WI38 (cell line): ENCODE data around the gene RAB7B.

Experiments
- H3K4me3 ChIP-seq: 2 replicates; pipeline ENCODE4 v1.5.1; 2011; ENCODE audit warnings: low read depth, mild to moderate bottlenecking, control low read depth, low read length
- CTCF ChIP-seq: IDR thresholded peaks from 2 replicates; pipeline ENCODE4 v1.5.1; 2012; ENCODE audit warnings: low read depth, mild to moderate bottlenecking, control low read depth, low read length

Gene RAB7B

GRCh38 chr1:205948039-205948438 lies 55.2 kb downstream of the RAB7B start:
- no peak for TF ChIP-seq CTCF

GRCh38 chr1:205947024-205947423 lies 56.2 kb downstream of the RAB7B start:
- no peak for TF ChIP-seq CTCF
- no peak overlapping the region for H3K4me3 ChIP-seq

More at GRCh38 chr1:205948039-205948438, 55.2 kb downstream of the RAB7B start:
- no peak overlapping the region for H3K4me3 ChIP-seq

- no peak for TF ChIP-seq CTCF
- no peak overlapping the region for H3K4me3 ChIP-seq
Observed at GRCh38 chr1:205945069-205945468, 58.1 kb downstream of the RAB7B start.

- no peak overlapping the region for H3K4me3 ChIP-seq
- TF ChIP-seq CTCF: no peak
Observed at GRCh38 chr1:205944525-205944924, 58.7 kb downstream of the RAB7B start.

- TF ChIP-seq CTCF: no peak
- no peak within 1 kb of the TSS for H3K4me3 ChIP-seq
Observed at GRCh38 chr1:205943245-205943644, 60.0 kb downstream of the RAB7B start, which contains the start of gene SLC26A9. Gene SLC26A9 (minus strand): TSS chr1:205943456. CDS start chr1:205935820, 7,636 bp downstream.

- TF ChIP-seq CTCF: no peak
- H3K4me3 ChIP-seq: no peak overlapping the region
Observed at GRCh38 chr1:205942631-205943159, 60.5 kb downstream of the RAB7B start.

GRCh38 chr1:205940710-205941109 lies 62.5 kb downstream of the RAB7B start:
- no peak for TF ChIP-seq CTCF
- no peak overlapping the region for H3K4me3 ChIP-seq
